ENCODE results near the gene EPB41L5.

GRCh38 chr2:120132190-120132589 is 119.3 kb downstream of the EPB41L5 start:
- TF ChIP-seq CTCF (IDR thresholded peaks at IDR 0.05) (no peak), EZH2 (IDR thresholded peaks at IDR 0.05) (no peak), EZH2phosphoT487 (IDR thresholded peaks at IDR 0.05) (no peak)
